HepG2 (cell line): ENCODE measurements around the gene LTB4R2. TPM values are rescaled to one million over a fixed set of nuclear protein-coding genes. Genes with fewer than 3 reads are reported as not detected.

Experiments
- ATF5 ChIP-seq: sonication (generic); formaldehyde crosslinking; IDR thresholded peaks from 2 replicates; pipeline ENCODE4 v1.4.0; 2020; ENCODE audit warnings: mild to moderate bottlenecking, low read depth, missing genetic modification reagents
- CHD2 ChIP-seq: IDR thresholded peaks from 2 replicates; pipeline ENCODE4 v1.6.1; 2011; ENCODE audit warnings: low read depth, low read length, improper control_type of control experiment
- FOXC1 ChIP-seq: sonication (generic); formaldehyde crosslinking; IDR thresholded peaks from 2 replicates; pipeline ENCODE4 v1.8.0; 2022; ENCODE audit warnings: mild to moderate bottlenecking, missing genetic modification reagents, borderline replicate concordance
- HNF4G ChIP-seq, 2 experiments: sonication (generic) in 1 of 2; formaldehyde crosslinking in 1 of 2; IDR thresholded peaks; 2 replicates each; pipeline versions ENCODE4 v1.4.0 to v1.6.1; 2011 to 2020; ENCODE audit warnings: borderline replicate concordance in 2 of 2, low read depth in 2 of 2, mild to moderate bottlenecking in 2 of 2, low read length in 1 of 2, missing genetic modification reagents in 1 of 2, moderate library complexity in 1 of 2
- KDM5A ChIP-seq: fragments of 200-600 bp; sonication (generic); IDR thresholded peaks from 2 replicates; pipeline ENCODE4 v1.7.0; 2018; ENCODE audit warnings: antibody characterized with exemption, mild to moderate bottlenecking, low read length, borderline replicate concordance
- KLF6 ChIP-seq: IDR thresholded peaks from 2 replicates; pipeline ENCODE4 v1.8.0; 2016; ENCODE audit warnings: missing biosample characterization, missing genetic modification reagents
- MBNL3 ChIP-seq: fragments of 250-450 bp; sonication (Bioruptor Pico); conservative IDR thresholded peaks from 2 replicates; pipeline ENCODE4 v1.8.0; 2022; ENCODE audit warnings: mild to moderate bottlenecking, inconsistent platforms
- MEIS1 ChIP-seq: sonication (generic); formaldehyde crosslinking; IDR thresholded peaks from 2 replicates; pipeline ENCODE4 v1.9.0; 2021; ENCODE audit warnings: mild to moderate bottlenecking, missing genetic modification reagents, moderate library complexity, borderline replicate concordance
- MIER3 ChIP-seq: IDR thresholded peaks from 2 replicates; pipeline ENCODE4 v1.6.1; 2016; ENCODE audit warnings: missing compliant biosample characterization, borderline replicate concordance
- NKX3-1 ChIP-seq: sonication (generic); formaldehyde crosslinking; IDR thresholded peaks from 2 replicates; pipeline ENCODE4 v1.5.0; 2020; ENCODE audit warnings: missing genetic modification reagents
- NR2F2 ChIP-seq: IDR thresholded peaks from 2 replicates; pipeline ENCODE4 v1.6.1; 2012; ENCODE audit warnings: low read depth, inconsistent platforms, borderline replicate concordance
- PREB ChIP-seq: sonication (generic); formaldehyde crosslinking; IDR thresholded peaks from 2 replicates; pipeline ENCODE4 v1.4.0; 2020; ENCODE audit warnings: missing genetic modification reagents
- RBM22 ChIP-seq: fragments of 200-400 bp; formaldehyde crosslinking; optimal IDR thresholded peaks from 2 replicates; pipeline ENCODE3; 2017; ENCODE audit warnings: mild to moderate bottlenecking, low read length, moderate library complexity
- SP2 ChIP-seq: sonication (generic); formaldehyde crosslinking; IDR thresholded peaks from 2 replicates; pipeline ENCODE4 v1.5.1; 2020; ENCODE audit warnings: mild to moderate bottlenecking, missing genetic modification reagents
- ZBTB44 ChIP-seq: sonication (generic); formaldehyde crosslinking; IDR thresholded peaks from 2 replicates; pipeline ENCODE4 v1.4.0; 2020; ENCODE audit warnings: missing genetic modification reagents
- ZBTB7B ChIP-seq: sonication (generic); formaldehyde crosslinking; IDR thresholded peaks from 2 replicates; pipeline ENCODE4 v1.4.0; 2020; ENCODE audit warnings: missing genetic modification reagents
- ZNF260 ChIP-seq: sonication (generic); formaldehyde crosslinking; IDR thresholded peaks from 2 replicates; pipeline ENCODE4 v1.4.0; 2020; ENCODE audit warnings: missing genetic modification reagents, low read depth, mild to moderate bottlenecking, borderline replicate concordance
- ZNF670 ChIP-seq: sonication (generic); formaldehyde crosslinking; IDR thresholded peaks from 2 replicates; pipeline ENCODE4 v1.8.0; 2022; ENCODE audit warnings: mild to moderate bottlenecking, missing genetic modification reagents, borderline replicate concordance
- ZNF800 ChIP-seq: sonication (generic); formaldehyde crosslinking; IDR thresholded peaks from 2 replicates; pipeline ENCODE4 v1.4.0; 2020; ENCODE audit warnings: missing genetic modification reagents
- polyA plus RNA-seq, 8 experiments: library from polyadenylated mRNA; depleted of rRNA in 3 of 8; stranded (reverse) in 7 of 8; unstranded in 1 of 8; fragments of >200 nt; fragmentation: Illumina TruSeq in 4 of 8; extraction: Trizol in 4 of 8; gene quantifications; 2 replicates each; pipeline versions ENCODE4 v1.2.1 to v1.2.3, GENCODE V29; 2011 to 2016; ENCODE audit warnings: low read depth in 4 of 8, missing spikeins in 1 of 8, mixed read lengths in 1 of 8; ENCODE audit not compliant: insufficient read depth in 1 of 8
- total RNA-seq, 5 experiments: library from RNA; depleted of rRNA; stranded (reverse); fragments of >200 nt; fragmentation: Illumina TruSeq; extraction: Trizol; gene quantifications; 2 replicates each; pipeline ENCODE4 v1.2.3, GENCODE V29; 2016; ENCODE audit warnings: low read depth in 1 of 5
- TF ChIP-seq, protein P1 (sequence below): sonication (generic); formaldehyde crosslinking; IDR thresholded peaks from 2 replicates; pipeline ENCODE4 v1.4.0; 2020; ENCODE audit warnings: missing genetic modification reagents, borderline replicate concordance

LTB4R2 gene
- total and polyA plus RNA-seq, 2 of the 13 experiments (the other 11 are each of a cell fraction or from before 2014, with no cell fraction given) = 3.9 to 6.9 TPM

DNA sequence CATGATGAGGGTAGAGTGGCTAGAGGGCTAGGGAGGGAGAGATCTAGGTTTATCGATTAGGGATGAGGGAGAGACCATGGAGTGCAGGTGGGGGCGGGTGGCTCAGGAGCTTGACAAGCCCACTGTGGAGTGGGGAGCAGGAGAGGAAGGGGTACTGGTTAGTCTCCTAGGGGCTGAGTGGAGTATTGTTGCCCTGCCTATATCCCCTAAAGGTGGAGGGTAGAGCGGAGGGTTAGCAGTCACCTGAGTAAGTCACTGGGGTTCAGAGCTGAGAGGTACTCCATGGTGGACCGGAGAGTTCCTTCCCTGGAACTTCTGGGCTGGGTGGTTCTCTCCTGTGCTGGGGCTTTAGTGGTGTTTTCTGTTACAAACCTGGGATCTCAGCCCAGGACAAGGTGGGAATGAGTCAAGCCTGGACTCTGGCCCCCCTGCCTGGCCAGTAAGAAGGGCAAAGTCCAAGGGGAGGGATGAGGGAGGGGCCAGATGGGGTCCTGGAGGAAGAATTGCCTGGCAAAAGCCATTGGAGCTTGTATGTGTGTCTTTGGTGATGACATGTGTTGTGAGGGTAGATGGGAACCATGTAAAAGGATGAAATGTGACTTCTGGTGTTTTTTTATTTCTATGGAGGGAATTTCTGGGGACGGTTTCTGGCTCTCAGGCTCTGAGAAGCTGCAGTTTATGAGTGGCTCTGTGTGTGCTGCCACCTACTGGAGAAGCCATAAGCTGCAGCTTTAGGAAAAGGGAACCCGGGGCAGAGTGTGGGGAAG, 2.2 kb upstream of the LTB4R2 start, which contains the start of gene CIDEB (continued):
- TF ChIP-seq ZNF800 (CRISPR knock-in tag) (peak; percentile 69; the same call in 1 of the 2 replicates), ATF5 (peak; percentile 63), ZBTB44 (CRISPR knock-in tag) (no peak), SP2 (CRISPR knock-in tag) (peak; percentile 39; the same call in 1 of the 2 replicates), ZNF260 (CRISPR knock-in tag) (no peak), PREB (CRISPR knock-in tag) (no peak), NKX3-1 (no peak), MBNL3 (CRISPR knock-in tag) (no peak), HNF4G (IDR thresholded peaks at IDR 0.05; ENCODE audit: borderline replicate concordance, low read depth, low read length) (peak; percentile 100), HNF4G (CRISPR knock-in tag; IDR thresholded peaks at IDR 0.05; ENCODE audit: borderline replicate concordance, low read depth) (peak; percentile 100), KLF6 (CRISPR knock-in tag) (peak; percentile 84; the same call in 1 of the 2 replicates), CHD2 (no peak; the same call in 1 of the 2 replicates), KDM5A (peak; percentile 90; the same call in 1 of the 2 replicates), RBM22 (no peak), FOXC1 (no peak), ZNF670 (CRISPR knock-in tag) (no peak), ZBTB7B (CRISPR knock-in tag) (peak; percentile 98), NR2F2 (no peak), MEIS1 (CRISPR knock-in tag) (peak; percentile 96), MIER3 (peak; percentile 98)
- TF ChIP-seq, protein P1, sequence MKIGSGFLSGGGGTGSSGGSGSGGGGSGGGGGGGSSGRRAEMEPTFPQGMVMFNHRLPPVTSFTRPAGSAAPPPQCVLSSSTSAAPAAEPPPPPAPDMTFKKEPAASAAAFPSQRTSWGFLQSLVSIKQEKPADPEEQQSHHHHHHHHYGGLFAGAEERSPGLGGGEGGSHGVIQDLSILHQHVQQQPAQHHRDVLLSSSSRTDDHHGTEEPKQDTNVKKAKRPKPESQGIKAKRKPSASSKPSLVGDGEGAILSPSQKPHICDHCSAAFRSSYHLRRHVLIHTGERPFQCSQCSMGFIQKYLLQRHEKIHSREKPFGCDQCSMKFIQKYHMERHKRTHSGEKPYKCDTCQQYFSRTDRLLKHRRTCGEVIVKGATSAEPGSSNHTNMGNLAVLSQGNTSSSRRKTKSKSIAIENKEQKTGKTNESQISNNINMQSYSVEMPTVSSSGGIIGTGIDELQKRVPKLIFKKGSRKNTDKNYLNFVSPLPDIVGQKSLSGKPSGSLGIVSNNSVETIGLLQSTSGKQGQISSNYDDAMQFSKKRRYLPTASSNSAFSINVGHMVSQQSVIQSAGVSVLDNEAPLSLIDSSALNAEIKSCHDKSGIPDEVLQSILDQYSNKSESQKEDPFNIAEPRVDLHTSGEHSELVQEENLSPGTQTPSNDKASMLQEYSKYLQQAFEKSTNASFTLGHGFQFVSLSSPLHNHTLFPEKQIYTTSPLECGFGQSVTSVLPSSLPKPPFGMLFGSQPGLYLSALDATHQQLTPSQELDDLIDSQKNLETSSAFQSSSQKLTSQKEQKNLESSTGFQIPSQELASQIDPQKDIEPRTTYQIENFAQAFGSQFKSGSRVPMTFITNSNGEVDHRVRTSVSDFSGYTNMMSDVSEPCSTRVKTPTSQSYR = no peak; the same call in 1 of the 2 replicates
